Endothelial cell (in vitro differentiated cells): Measurements from ENCODE around the gene GYPC. TPM values are rescaled to one million over a fixed set of nuclear protein-coding genes. Genes with fewer than 3 reads are reported as not detected.

Source experiments
- DNase-seq: peaks from one replicate; pipeline ENCODE4 v3.0.0; 2021; ENCODE audit warnings: low spot score
- H3K27ac Mint-ChIP-seq: one replicate; pipeline ENCODE4 v1.8.0; 2021; ENCODE audit warnings: mixed read lengths, inconsistent platforms; ENCODE audit not compliant: unreplicated experiment
- H3K27me3 Mint-ChIP-seq: one replicate; pipeline ENCODE4 v1.8.0; 2021; ENCODE audit warnings: mild to moderate bottlenecking, moderate library complexity, mixed read lengths, inconsistent platforms; ENCODE audit not compliant: unreplicated experiment
- H3K36me3 Mint-ChIP-seq: one replicate; pipeline ENCODE4 v1.8.0; 2021; ENCODE audit warnings: mild to moderate bottlenecking, low read depth, mixed read lengths, inconsistent platforms; ENCODE audit not compliant: unreplicated experiment
- H3K4me1 Mint-ChIP-seq: one replicate; pipeline ENCODE4 v1.8.0; 2021; ENCODE audit warnings: mild to moderate bottlenecking, mixed read lengths, inconsistent platforms; ENCODE audit not compliant: unreplicated experiment
- H3K4me3 Mint-ChIP-seq: one replicate; pipeline ENCODE4 v1.8.0; 2021; ENCODE audit warnings: mild to moderate bottlenecking, mixed read lengths, inconsistent platforms; ENCODE audit not compliant: unreplicated experiment
- H3K9me3 Mint-ChIP-seq: one replicate; pipeline ENCODE4 v1.8.0; 2021; ENCODE audit warnings: mixed read lengths, inconsistent platforms; ENCODE audit not compliant: unreplicated experiment
- CTCF ChIP-seq: fragments of 200-600 bp; sonication (generic); IDR thresholded peaks from one replicate; pipeline ENCODE4 v1.5.0; 2021; ENCODE audit warnings: antibody characterized with exemption; ENCODE audit not compliant: unreplicated experiment
- total RNA-seq: library from RNA; stranded (reverse); fragmentation: NEBNext Ultra II Directional; extraction: Animal tissue kit (Norgen Biotek cat#: 25700); gene quantifications from one replicate; pipeline ENCODE4 v1.2.1, GENCODE V29; 2021; ENCODE audit not compliant: unreplicated experiment

Gene GYPC
- total RNA-seq, 1 donor from 2014 or later = 154 TPM

- Mint-ChIP-seq H3K4me1 (peaks cover 38% of the 10 kb centered on the region), H3K27ac (peak overlapping the region; percentile 68), H3K4me3 (peak overlapping the region; percentile 93), H3K27me3 (peaks cover 13% of the 10 kb centered on the region), H3K36me3 (peaks cover 10% of the 10 kb centered on the region), H3K9me3 (no peaks in the 10 kb centered on the region)
- DNase-seq = no peak
- no peak for TF ChIP-seq CTCF
Observed at GRCh38 chr2:126655051-126655450, 907 bp upstream of the GYPC start.

- Mint-ChIP-seq H3K27ac (peak overlapping the region; percentile 81), H3K36me3 (peaks cover 14% of the 10 kb centered on the region), H3K27me3 (peaks cover 15% of the 10 kb centered on the region), H3K4me3 (peak overlapping the region; percentile 99), H3K4me1 (peaks cover 40% of the 10 kb centered on the region), H3K9me3 (no peaks in the 10 kb centered on the region)
- no peak for TF ChIP-seq CTCF
- DNase-seq = peak; percentile 55
Observed at GRCh38 chr2:126656431-126657147, 631 bp downstream of the GYPC start.

GRCh38 chr2:126657148-126657635 lies 1.2 kb downstream of the GYPC start:
- peaks cover 14% of the 10 kb centered on the region for H3K36me3 Mint-ChIP-seq
- H3K27me3 Mint-ChIP-seq = peaks cover 15% of the 10 kb centered on the region
- no peak for TF ChIP-seq CTCF
- no peak for DNase-seq
- H3K27ac Mint-ChIP-seq = peak overlapping the region; percentile 81
- no peaks in the 10 kb centered on the region for H3K9me3 Mint-ChIP-seq
- peaks cover 40% of the 10 kb centered on the region for H3K4me1 Mint-ChIP-seq
- H3K4me3 Mint-ChIP-seq = peak overlapping the region; percentile 99

- no peaks in the 10 kb centered on the region for H3K9me3 Mint-ChIP-seq
- peak; percentile 51 for DNase-seq
- H3K27ac Mint-ChIP-seq = peak overlapping the region; percentile 81
- H3K4me3 Mint-ChIP-seq = peak overlapping the region; percentile 99
- no peak for TF ChIP-seq CTCF
- peaks cover 18% of the 10 kb centered on the region for H3K36me3 Mint-ChIP-seq
- peaks cover 15% of the 10 kb centered on the region for H3K27me3 Mint-ChIP-seq
- peaks cover 45% of the 10 kb centered on the region for H3K4me1 Mint-ChIP-seq
Observed at GRCh38 chr2:126657636-126658318, 1.8 kb downstream of the GYPC start.
